Chondrocyte (in vitro differentiated cells): ENCODE results near the gene PROX2. TPM values are rescaled to one million over a fixed set of nuclear protein-coding genes. Genes with fewer than 3 reads are reported as not detected.

Experiments used
- DNase-seq: peaks from one replicate; pipeline ENCODE4 v3.0.0; 2021; ENCODE audit warnings: mixed read lengths, low spot score
- H3K27ac Mint-ChIP-seq: one replicate; pipeline ENCODE4 v1.8.0; 2021; ENCODE audit warnings: mild to moderate bottlenecking, moderate library complexity, mixed read lengths; ENCODE audit not compliant: unreplicated experiment
- H3K27me3 Mint-ChIP-seq: 2 replicates; pipeline ENCODE4 v1.8.0; 2021; ENCODE audit warnings: low read depth, mixed read lengths
- H3K36me3 Mint-ChIP-seq: 2 replicates; pipeline ENCODE4 v1.8.0; 2021; ENCODE audit warnings: low read depth, mixed read lengths
- H3K4me1 Mint-ChIP-seq: 2 replicates; pipeline ENCODE4 v1.8.0; 2021; ENCODE audit warnings: low read depth, mild to moderate bottlenecking, mixed read lengths
- H3K4me3 Mint-ChIP-seq: one replicate; pipeline ENCODE4 v1.8.0; 2021; ENCODE audit warnings: mild to moderate bottlenecking, moderate library complexity, mixed read lengths; ENCODE audit not compliant: unreplicated experiment
- H3K9me3 Mint-ChIP-seq: 2 replicates; pipeline ENCODE4 v1.8.0; 2021; ENCODE audit warnings: low read depth, mixed read lengths
- total RNA-seq: library from RNA; stranded (reverse); gene quantifications from 3 replicates; pipeline ENCODE4 v1.2.1, GENCODE V29; 2021
- TF ChIP-seq, protein P1 (sequence below): fragments of 200-600 bp; sonication (generic); IDR thresholded peaks from 2 replicates; pipeline ENCODE4 v1.5.0; 2021; ENCODE audit warnings: antibody characterized with exemption, mild to moderate bottlenecking, moderate library complexity

Gene PROX2
- total RNA-seq, 1 donor from 2014 or later = not detected

DNA sequence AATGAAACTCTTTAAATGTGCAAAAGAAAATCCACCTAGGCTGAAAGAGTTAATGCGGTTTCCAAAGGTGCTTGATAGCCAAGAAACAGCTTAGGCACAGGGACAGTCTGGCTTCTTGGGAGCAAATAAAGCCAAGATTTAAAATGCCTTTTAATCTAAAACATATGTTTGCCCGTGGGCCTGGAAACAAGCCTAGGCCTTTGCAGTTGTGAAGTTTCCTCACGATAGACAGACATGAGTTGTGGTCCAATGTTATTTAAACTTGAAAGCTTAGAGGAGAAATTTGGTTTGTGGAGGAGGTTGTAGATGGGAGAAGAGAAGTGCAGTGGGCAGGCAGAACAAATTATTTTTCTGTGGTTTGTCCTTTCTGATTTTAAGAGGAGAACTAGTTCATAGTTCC, 29.8 kb downstream of the PROX2 start:
- no peak for DNase-seq
- no peak overlapping the region for H3K4me3 Mint-ChIP-seq
- peaks cover 33% of the 10 kb centered on the region for H3K4me1 Mint-ChIP-seq
- H3K27ac Mint-ChIP-seq = no peak overlapping the region
- no peaks in the 10 kb centered on the region for H3K36me3 Mint-ChIP-seq
- no peaks in the 10 kb centered on the region for H3K27me3 Mint-ChIP-seq
- no peaks in the 10 kb centered on the region for H3K9me3 Mint-ChIP-seq
- TF ChIP-seq, protein P1, sequence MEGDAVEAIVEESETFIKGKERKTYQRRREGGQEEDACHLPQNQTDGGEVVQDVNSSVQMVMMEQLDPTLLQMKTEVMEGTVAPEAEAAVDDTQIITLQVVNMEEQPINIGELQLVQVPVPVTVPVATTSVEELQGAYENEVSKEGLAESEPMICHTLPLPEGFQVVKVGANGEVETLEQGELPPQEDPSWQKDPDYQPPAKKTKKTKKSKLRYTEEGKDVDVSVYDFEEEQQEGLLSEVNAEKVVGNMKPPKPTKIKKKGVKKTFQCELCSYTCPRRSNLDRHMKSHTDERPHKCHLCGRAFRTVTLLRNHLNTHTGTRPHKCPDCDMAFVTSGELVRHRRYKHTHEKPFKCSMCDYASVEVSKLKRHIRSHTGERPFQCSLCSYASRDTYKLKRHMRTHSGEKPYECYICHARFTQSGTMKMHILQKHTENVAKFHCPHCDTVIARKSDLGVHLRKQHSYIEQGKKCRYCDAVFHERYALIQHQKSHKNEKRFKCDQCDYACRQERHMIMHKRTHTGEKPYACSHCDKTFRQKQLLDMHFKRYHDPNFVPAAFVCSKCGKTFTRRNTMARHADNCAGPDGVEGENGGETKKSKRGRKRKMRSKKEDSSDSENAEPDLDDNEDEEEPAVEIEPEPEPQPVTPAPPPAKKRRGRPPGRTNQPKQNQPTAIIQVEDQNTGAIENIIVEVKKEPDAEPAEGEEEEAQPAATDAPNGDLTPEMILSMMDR = no peak

DNA sequence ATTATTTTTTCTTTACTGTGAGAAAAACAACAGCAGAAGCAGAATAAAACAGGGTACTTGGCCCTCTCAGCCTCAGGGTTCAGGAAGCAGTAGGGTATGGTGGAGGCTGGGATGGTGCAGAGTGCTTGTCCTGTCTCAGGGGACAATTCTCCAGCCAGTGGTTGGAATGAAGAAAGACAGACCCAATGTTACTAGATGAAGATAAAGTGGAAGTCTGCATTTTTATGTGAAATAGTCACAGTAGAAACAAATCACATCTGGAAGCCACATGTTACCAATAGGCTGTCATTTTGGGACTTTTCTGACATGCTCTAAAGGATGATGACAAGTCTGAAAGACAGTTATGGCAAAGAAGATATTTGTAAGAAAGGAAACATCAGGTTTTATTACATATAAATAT, 32.3 kb downstream of the PROX2 start:
- Mint-ChIP-seq H3K4me1 (peaks cover 33% of the 10 kb centered on the region), H3K4me3 (no peak overlapping the region), H3K9me3 (no peaks in the 10 kb centered on the region), H3K27ac (peak overlapping the region; percentile 50), H3K27me3 (no peaks in the 10 kb centered on the region), H3K36me3 (peaks cover 5% of the 10 kb centered on the region)
- TF ChIP-seq, protein P1 = peak; percentile 61
- DNase-seq = no peak

DNA sequence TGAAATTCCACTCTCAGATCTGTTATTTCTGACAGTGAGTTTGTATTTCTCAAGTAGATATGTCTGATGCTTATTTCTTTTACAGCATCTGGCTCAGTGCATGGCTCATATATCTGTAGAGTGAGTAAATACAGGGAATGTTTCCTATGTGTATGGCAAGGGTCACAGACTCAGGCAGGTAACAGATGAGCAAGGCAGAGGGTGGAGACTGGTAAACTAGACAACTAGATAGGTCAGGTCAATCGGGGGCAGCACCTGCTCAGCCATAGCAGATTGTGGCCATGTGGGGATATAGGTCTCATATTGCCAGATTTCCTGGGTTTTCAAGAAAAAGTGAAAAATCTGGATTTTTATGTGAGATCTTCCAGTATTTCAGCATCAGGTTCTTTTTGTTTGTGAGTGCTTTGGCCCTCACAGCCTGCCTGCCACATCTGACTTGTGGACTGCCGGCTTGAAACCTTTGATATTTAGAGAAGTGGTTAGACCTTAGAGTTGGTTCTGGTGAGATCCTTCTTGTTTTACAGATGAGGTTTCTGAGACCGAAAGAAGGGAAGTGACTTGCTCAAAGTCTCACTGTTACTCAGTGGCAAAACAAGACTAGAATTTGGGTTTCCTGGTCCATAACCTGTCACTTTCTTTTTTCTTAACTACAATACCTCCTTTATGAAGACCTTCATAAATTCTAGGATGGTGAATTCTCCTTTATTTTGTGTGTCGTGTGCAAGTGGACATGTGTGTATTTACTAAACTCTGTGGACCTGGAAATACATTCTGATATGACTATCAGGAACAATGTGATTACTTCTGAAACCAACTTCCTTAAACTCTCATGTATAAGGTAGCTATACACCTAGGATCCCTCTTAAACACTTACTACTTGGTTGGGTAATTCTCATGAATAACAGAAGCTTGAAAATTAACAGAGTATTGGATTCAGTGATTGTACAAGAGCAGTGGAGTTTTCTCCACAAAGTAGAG, 34.4 kb downstream of the PROX2 start:
- Mint-ChIP-seq H3K4me3 (no peak overlapping the region), H3K36me3 (peaks cover 5% of the 10 kb centered on the region), H3K27ac (no peak overlapping the region), H3K9me3 (no peaks in the 10 kb centered on the region), H3K4me1 (peaks cover 33% of the 10 kb centered on the region), H3K27me3 (no peaks in the 10 kb centered on the region)
- no peak for DNase-seq
- TF ChIP-seq, protein P1 = no peak

DNA sequence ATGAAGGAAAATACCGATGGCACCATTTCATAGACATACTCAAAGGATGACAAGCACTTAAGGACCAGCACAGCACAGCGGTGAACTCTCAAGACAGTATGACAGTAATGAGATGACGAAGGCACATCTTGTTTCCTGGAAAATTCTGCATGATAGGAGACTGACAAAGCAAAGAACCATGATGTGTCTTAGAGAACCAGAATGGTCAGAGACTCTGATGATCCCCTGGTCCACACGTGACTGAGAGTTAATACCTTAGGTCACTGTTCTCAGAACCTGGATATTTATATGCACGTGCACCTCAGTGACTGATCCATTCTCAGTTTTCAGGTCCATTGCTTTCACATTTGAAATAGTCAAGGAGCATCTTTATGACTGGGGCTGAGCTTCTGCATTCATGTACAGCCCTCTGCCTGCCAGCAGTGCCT, 35.3 kb downstream of the PROX2 start:
- TF ChIP-seq, protein P1 = no peak
- Mint-ChIP-seq H3K4me3 (no peak overlapping the region), H3K4me1 (peaks cover 31% of the 10 kb centered on the region)

DNA sequence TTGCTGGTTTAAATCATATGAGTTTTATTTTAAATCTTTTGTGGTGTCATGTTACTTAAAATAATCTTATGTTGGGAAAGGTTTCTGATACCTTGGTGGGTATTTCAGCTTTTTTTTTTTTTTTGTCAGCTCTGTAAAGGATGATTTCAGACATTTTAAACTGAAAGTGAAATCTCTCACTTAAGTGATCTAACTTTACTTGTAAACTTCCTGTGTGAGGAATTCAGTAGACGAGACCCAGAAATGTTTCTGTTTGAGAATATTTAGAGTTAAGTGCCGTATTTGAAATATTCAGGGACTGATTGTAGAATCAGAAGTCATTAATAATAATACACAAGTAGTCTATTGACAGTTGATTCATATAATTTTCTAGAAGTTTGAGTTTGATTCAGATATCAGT, 37.8 kb downstream of the PROX2 start:
- TF ChIP-seq, protein P1 = no peak
- Mint-ChIP-seq H3K4me3 (no peak overlapping the region), H3K9me3 (no peaks in the 10 kb centered on the region), H3K27me3 (no peaks in the 10 kb centered on the region), H3K27ac (no peak overlapping the region), H3K36me3 (peaks cover 5% of the 10 kb centered on the region), H3K4me1 (peaks cover 31% of the 10 kb centered on the region)
- no peak for DNase-seq

More for the DNA sequence above, 35.3 kb downstream of the PROX2 start:
- no peak overlapping the region for H3K27ac Mint-ChIP-seq
- no peaks in the 10 kb centered on the region for H3K9me3 Mint-ChIP-seq
- no peaks in the 10 kb centered on the region for H3K27me3 Mint-ChIP-seq
- DNase-seq = no peak
- peaks cover 5% of the 10 kb centered on the region for H3K36me3 Mint-ChIP-seq
